Effector CD4-positive, alpha-beta T cell (primary cell): ENCODE measurements around the gene GZMM.

Experiments used
- DNase-seq: peaks from one replicate; pipeline ENCODE4 v3.0.0-alpha.2; 2020

Gene GZMM

DNA sequence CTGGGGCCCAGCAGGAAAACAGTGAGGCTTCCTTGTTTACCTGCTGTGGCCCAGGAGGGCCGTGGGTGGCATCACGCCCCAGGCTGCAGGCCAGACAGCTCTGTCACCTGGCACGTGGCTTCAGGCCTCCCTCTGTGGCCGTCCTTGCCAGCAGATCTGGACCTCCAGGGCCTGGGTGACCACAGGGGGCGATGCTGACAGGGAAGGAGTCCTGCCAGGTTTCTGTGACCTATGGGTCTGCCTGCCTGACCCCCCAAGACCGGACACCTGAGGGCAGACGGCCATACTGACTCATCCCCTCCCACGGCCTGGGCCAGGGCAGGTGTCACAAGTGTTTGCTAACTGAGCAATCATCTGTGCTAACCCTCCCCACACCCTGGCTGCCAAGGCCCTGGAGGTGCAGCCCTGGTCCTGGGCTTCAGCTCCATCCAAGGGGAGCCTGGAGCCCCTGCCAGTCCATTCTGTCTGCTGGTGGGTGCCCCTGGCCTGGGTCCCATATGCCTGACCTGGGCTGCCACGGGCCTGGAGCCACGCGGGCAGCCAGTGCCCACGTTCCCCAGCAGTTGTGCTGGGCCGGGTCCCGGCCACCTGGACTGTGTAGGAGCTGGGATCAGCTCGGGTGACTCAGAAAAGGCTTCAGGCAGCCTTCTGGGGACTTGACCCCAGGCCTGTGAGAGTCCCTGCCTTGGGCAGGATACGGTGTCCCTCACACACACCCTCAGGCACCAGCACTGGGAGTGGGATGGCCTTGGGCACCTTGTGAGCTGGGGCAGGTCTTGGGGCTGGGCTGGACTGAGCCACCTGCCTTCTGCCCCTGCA is 8.6 kb upstream of the GZMM start:
- no peak for DNase-seq

DNA sequence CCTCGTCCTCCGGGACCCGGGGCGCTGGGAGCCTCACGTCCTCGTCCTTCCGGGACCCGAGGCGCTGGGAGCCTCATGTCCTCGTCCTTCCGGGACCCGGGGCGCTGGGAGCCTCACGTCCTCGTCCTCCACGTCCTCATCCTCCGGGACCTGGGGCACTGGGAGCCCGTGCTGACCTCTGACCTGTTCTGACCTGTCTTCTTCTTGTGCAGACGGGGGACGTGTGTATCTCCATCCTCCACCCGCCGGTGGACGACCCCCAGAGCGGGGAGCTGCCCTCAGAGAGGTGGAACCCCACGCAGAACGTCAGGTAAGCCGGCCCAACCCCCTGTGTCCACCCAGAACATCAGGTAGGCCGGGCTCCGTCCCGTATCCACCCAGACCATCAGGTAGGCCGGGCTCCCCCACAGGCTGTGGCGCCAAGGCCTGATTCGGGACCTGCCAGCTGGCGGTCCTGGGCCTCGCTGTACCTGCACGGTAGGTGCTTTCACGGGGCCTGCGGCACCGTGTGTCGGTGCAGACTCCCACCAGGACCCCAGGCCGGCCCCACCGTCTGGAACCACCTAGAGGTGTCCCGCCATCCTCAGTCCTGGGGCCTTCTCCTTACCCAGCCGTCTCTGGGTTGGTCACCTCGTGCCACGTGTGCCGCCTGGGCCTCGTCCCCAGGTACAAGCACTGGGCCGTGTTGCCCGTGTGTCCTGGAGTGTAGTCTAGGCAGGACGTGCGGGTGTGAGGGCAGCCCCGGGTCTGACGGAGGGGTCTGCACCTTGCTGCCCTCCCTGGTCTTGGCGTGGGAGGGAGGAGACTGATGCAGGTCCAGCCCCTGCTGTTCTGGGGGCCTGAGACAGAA is 7.6 kb upstream of the GZMM start:
- no peak for DNase-seq

DNA sequence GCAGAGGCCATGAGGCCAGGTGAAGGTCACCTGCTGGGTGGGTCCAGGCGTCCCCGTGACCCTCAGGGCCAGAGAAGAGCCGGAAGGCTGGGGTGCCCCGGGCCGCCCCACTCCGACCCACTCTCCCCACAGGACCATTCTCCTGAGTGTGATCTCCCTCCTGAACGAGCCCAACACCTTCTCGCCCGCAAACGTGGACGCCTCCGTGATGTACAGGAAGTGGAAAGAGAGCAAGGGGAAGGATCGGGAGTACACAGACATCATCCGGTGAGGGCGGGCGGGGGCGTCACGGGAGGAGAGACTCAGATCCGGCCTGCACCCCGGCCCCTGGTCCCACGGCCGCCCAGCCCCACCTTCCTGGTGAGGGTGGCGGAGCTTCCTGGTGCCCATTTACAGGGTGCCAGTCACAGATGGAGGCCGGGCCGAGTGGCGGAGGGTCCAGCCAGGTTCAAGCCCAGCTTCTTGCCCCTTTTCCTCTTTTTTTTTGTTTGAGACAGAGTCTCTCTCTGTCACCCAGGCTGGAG is 6.9 kb upstream of the GZMM start:
- DNase-seq = no peak

DNA sequence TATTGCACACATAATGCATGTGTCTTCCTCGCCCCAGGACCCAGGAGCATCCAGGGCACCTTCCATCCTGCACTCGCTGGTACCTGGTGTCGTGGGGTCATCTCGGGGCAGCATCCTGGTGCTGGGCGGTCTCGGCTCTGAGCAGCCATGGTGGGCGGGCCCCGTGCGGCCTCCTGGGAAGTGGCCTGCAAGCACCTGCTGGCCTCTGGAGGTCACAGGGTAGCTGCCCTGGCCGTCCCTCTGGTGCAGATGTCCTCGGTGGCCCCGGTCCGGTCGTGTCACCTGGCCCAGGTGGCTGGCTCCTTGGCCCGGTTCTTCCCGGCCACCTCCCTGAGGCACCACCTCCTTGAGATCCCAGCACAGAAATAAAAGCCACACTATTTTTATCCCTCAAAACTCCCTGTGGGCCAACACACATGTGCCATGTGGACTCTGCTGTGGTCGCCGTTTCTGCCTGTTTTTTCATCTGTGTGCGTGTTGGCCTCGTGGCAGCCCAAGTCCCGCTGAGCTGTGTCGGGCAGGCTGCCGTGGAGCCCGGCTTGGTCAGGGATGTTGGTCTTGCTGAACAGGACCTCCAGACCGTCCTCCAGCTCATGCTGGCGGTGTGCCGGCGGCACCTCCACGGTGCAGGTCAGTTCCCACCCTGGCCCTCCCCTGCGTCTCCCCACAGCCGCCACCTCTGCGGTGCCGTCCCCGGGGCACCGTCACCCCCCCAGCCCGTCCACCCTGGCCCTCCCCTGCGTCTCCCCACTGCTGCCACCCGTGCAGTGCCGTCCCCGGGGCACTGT is 5.0 kb upstream of the GZMM start:
- DNase-seq = no peak

DNA sequence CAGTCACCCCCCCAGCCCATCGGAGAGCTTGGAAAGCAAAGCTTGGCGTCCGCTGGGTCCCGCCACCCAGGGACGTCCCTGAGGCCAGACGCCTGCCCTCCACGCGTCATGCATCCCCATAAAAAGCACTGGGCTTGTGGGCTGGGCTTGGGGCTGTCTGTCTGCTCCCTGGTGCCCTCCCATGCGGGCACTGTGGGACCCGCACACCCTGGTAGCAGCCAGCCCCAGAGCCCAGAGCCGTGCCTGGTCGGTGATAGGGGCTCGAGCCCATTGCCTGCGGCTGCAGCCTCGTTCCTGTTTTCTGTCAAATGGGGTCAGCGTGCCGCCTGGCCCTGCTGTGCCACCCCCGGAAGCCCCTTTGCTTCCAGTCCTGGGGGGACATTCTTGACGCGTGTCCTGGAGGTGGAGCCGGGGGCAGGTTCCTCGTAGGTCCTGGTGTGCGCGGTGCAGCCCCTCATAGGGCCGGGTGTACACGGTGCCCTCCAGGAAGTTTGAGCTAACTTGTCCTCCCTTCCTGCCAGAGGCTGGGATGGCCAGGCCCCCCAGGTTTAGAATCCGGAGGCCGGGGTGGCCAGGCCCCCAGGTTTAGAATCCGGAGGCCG is 4.3 kb upstream of the GZMM start:
- no peak for DNase-seq

DNA sequence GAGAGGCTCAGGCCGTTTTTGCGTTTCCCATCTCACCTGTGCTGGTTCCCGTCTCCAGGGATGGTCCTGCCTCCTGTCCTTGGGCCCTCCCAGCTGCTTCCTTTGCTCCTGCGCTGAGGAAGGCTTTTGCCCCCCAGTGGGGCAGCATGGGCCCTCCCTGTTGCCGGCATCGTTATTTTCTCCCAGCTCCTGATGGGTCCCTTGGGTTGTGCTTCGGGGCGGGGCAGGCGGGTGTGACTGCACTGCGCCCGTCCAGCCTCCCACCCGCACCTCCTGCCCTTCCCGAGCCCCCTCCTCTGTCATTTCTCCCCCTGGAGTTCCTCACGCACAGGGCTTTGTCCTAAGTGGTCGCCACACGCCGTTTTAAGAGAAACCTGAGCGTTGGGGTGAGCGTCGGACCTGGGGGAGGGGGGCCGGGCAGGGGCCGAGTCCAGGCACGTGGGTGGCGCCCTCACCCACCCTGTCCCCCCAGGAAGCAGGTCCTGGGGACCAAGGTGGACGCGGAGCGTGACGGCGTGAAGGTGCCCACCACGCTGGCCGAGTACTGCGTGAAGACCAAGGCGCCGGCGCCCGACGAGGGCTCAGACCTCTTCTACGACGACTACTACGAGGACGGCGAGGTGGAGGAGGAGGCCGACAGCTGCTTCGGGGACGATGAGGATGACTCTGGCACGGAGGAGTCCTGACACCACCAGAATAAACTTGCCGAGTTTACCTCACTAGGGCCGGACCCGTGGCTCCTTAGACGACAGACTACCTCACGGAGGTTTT is 2.8 kb upstream of the GZMM start:
- DNase-seq = no peak

DNA sequence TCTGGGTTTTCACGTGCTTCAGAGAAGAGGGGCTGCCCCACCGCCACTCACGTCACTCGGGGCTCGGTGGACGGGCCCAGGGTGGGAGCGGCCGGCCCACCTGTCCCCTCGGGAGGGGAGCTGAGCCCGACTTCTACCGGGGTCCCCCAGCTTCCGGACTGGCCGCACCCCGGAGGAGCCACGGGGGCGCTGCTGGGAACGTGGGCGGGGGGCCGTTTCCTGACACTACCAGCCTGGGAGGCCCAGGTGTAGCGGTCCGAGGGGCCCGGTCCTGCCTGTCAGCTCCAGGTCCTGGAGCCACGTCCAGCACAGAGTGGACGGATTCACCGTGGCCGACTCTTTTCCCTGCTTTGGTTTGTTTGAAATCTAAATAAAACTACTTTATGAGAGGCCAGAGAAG is 2.2 kb upstream of the GZMM start:
- DNase-seq = no peak

DNA sequence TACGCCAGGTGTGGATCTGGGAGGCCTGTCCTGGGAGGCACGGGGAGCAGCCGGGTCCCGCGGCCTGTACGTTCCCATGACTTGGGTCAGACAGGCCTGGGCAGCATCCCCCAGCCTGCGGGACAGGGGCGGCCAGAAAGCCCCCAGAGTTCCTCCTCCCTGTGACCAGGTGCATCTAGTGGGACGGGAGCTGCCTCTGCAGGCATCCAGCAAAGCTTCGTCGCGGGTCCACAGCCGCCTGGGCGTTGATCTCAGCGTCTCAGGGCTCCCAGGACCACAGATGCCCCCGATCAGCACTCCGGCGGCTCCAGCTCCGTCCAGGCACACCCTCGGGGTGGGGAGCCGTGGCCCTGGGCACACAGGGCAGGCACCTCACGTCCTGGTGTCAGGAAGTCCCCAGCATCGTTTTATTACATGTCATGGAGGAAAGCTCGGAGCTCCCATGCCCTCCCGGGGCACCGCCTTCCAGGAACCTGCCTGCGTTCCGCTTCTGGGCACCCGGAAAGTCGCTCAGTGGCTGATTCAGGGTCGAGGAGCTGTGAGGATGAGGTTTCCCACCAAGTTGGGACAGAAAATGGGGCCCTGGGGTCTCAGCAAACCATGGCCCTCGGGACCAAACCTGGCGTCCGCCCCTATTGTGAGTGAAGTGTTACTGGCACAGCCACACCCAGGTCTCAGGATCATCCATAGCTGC is 1.5 kb upstream of the GZMM start:
- DNase-seq = no peak

DNA sequence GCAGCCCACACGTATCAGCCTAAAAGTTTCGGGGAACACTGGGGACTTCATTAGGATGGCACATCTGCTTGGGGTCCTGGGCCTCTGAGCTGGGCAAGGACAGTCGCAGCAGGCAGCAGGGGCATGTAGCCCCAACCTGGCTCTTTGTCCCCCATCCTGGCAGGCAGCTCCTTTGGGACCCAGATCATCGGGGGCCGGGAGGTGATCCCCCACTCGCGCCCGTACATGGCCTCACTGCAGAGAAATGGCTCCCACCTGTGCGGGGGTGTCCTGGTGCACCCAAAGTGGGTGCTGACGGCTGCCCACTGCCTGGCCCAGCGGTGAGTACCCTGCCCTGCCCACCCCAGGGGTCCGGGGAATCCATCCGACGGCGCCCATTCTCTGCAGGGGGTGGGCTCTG is 3.3 kb downstream of the GZMM start:
- DNase-seq = no peak

DNA sequence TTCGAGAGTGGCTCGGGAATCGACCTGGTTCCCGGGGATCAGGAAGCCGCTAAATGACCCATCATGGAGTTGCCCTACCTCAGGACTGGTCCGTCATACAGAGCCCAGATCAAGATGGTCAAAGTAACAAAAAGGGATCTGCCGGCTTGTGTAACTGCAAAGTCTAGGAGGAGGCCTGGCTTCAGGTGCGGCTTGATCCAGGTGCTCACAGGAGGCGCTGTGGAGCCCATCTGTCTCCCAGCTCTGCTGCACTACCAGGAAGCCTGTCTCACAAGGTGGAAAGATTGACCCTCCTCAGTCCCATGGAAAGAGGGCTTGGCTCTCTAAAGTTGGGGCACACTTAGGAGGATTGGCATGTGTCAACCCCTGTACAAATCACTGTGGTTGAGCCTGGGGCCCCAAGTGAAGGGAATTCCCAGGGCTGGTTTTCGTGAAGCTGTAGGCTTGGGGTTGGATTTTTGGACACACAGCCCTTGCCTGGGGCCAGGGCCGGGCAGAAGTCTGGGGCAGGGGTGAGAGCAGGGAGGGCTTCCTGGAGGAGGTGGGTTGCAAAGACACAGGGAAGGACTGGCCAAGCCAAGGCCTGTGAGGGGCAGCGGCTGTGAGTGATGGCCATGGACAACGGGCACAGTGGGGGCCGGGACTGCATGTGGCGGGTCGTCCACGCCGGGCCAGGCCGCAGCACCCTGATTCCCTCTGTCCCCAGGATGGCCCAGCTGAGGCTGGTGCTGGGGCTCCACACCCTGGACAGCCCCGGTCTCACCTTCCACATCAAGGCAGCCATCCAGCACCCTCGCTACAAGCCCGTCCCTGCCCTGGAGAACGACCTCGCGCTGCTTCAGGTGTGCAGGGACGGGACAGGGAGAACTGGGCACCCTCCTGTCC is 4.2 kb downstream of the GZMM start:
- no peak for DNase-seq

DNA sequence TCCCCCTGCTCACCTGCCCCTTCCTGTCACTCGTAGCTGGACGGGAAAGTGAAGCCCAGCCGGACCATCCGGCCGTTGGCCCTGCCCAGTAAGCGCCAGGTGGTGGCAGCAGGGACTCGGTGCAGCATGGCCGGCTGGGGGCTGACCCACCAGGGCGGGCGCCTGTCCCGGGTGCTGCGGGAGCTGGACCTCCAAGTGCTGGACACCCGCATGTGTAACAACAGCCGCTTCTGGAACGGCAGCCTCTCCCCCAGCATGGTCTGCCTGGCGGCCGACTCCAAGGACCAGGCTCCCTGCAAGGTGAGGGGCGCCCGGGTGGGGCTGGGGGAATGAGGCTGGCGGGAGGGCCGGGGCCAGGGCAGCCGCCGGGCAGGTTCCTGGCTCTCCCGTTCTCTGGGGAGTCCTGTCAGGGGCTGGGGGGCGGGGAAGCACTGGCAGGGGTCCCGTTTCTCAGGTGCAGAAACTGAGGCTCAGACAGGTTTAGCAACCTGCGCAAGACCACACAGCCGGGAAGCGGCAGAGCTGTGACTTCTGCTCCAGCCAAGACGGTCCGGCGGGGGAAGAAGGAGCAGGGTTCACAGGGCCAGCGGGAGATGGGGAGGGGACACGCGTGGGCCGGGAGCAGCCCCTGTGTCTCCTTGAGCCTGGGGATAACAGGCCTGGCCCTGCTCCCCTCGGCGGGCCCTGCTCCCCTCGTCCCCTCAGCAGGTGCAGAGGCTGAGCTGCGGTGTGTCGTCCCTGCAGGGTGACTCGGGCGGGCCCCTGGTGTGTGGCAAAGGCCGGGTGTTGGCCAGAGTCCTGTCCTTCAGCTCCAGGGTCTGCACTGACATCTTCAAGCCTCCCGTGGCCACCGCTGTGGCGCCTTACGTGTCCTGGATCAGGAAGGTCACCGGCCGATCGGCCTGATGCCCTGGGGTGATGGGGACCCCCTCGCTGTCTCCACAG is 5.3 kb downstream of the GZMM start:
- no peak for DNase-seq

DNA sequence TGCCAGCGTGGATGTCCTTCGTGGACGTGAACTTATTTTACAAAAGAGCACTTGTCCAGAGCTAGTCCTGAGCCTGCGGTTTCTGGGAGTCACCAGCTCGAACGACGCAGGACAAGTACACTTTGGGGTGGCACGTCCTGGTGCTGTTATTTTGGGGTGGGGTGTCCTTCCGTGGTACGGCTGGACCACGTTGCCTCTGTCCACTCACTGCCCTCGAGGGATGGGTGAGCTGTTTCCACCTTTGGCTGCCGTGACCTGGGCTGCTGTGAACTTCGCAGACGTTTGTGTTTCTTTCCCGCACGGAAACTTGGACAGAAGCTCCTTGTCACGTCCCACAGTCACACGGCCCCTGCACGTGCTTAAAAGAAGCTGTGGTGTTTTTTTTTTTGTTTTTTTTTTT is 11.0 kb downstream of the GZMM start:
- no peak for DNase-seq

DNA sequence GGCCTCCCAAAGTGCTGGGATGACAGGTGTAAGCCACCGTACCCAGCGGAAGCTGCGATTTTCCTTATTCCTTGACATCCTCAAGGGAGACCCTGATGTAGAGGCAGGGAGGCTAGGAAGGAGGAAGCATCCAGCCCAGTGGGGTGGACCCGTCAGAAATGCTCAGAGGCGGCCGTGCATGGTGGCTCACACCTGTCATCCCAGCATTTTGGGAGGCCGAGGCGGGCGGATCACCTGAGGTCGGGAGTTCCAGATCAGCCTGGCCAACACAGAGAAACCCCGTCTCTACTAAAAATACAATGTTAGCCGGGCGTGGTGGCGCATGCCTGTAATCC is 11.6 kb downstream of the GZMM start:
- DNase-seq = no peak

DNA sequence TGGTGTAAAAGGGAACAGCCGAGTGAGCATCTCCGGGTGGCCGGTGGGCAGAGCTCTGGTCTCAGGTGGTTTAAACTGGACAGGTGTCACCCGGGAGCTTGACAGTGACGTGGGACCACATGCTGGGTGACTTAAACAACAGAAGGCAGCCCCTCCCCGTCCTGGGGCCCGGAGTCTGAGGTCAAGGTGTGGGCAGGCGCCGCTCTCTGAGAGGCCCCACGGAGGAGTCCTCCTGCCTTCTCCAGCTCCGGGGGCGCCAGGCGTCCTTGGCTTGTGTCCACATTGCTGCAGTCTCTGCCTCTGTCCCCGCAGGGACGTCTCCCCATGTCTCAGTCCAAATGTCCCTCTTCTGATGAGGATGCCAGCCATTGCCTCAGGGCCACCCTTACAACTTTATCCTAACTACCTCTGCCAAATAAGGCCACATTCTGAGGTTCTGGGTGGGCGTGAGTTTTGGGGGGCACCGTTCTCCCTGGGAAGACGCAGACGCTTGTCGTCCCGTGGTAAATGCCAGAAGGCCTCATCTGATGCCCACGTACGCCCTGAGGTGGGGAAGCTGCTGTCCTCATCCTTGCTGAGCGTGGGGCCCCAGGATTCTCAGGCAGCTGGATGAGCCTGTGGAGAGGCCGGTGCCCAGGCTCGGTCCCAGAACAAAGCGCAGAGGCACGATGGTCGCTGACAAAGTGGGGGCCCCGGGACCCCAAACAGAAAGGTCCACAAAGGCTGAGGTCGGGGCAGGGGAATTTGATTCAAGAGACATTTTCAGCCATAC is 12.9 kb downstream of the GZMM start:
- no peak for DNase-seq

DNA sequence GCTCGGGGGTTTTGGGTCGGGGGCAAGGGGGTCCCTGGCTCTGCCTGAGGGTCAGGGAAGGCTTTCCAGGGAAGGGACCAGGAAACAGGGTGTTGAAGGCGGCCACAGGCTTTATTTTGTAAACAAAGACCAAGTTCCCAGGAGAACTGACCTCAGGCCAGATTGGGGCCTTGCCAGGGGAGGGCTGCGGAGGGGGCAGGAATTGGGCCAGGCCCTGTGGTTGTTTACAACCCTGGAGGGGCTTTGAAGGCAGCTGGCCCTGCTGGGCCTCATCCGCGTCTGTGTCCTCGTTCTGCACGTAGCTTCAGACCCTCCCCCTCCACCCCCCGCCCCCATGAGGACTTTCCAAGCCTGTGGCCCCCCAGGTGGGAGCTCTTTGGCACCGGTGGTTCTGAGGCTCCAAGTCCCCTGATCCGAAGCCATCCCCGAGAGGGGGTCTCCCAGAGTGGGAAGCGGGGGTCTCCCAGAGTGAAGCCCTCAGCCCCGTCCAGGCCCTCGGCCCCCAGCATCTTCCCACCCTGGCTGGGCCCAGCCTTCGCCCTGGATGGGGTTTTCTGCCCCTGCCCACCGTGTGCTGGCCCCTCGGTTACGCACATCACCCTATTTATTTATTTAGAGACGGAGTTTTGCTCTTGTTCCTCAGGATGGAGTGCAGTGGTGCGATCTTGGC is 15.1 kb downstream of the GZMM start:
- DNase-seq = no peak

DNA sequence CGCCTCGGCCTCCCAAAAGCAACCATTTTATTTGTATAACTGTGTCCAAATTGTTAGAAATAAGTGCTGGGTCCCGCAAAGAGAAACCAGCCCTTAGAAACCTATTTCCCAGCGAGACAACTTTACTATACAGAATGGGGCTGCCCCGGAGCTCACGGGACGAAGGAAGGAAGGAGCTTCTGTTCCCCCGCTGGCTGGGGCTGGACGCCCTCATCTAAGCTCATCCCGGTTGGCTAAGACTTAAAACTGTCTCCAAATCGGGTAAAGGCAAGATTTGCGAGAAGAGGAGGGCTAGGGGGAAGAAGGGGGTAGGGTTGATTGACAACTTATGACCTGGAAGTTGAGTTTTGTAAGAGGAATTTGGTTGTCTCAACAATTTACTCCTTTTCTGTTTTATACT is 16.3 kb downstream of the GZMM start:
- DNase-seq = no peak

DNA sequence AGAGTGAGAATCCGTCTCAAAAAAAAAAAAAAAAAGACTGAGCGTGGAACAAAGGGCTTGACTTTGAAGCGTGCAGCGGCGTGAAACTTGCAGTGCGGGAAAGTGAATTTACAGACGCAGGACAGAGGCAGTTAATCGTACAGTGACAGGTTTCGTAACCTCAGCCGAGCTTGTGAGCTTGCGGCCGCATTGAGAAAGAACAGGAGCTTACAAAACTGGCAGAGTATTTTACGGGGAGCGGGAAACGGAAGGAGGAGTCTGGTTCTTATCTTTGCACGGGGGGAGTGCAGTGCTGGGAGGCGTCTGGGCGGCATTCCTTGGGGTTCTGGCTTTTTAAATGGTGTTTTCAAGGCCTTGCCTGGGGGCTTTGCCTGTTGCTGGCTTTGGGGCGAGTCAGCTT is 22.6 kb downstream of the GZMM start:
- DNase-seq = no peak

DNA sequence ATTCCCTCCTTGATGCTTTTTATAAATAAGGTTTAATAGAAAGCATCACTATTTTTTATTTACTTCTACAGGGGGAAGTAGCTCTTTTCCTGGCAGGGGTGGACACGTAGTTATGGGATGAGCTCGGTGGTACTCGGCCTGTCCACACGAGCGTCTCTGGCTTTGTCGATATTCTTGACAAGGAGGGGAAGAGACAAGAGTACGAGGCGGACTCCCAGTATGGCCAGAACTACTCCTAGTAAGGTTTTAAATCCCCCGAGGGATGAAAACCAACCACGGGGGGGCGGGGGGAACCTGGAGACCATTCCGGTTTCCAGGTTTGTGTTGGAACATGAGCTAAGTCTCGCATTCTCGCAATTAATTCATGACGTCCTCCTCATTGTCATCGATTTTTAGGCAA is 23.0 kb downstream of the GZMM start:
- no peak for DNase-seq
